A549 (cell line): Measurements from ENCODE around the gene HRCT1. TPM values are rescaled to one million over a fixed set of nuclear protein-coding genes. Genes with fewer than 3 reads are reported as not detected.

ENCODE experiments used
- ATAC-seq, 2 experiments: fragments of 200-7000 bp in 1 of 2; fragments of >200 bp in 1 of 2; cut with Nextera tagmentation in 1 of 2; cut with Tn5 transposase in 1 of 2; 3 replicates each; pipeline versions ENCODE4 v1.8.0 to v1.9.1; 2018 to 2020; ENCODE audit warnings: mild to moderate bottlenecking in 1 of 2, moderate library complexity in 1 of 2
- CTCF ChIA-PET: fragments of 300-600 bp; sonication (Branson Sonifier 250); formaldehyde crosslinking; extraction: SDS; loops from one replicate; lab custom pipeline; 2021; ENCODE audit warnings: antibody characterized with exemption, inconsistent platforms; lab: Yijun Ruan, JAX
- POLR2A ChIA-PET: fragments of 350-600 bp; formaldehyde crosslinking; extraction: SDS; loops from one replicate; lab custom pipeline; 2021; ENCODE audit warnings: antibody characterized with exemption, inconsistent platforms; lab: Yijun Ruan, JAX
- DNase-seq, 2 experiments: peaks; one replicate each; pipeline versions ENCODE4 v3.0.0 to v3.0.0-alpha.2; 2011 to 2016; ENCODE audit warnings: low read depth in 1 of 2, low spot score in 1 of 2
- FAIRE-seq: peaks from 2 replicates; lab custom pipeline; 2011; peaks lifted over from hg19 to GRCh38; lab: Jason Lieb, UNC
- H3K27ac ChIP-seq, 2 experiments: fragments of >200 bp; sonication (Bioruptor Twin); formaldehyde crosslinking; 3 replicates each; pipeline ENCODE4 v1.5.1; 2016 to 2017
- H3K4me1 ChIP-seq: fragments of >200 bp; sonication (Bioruptor Twin); formaldehyde crosslinking; 3 replicates; pipeline ENCODE4 v1.6.1; 2016
- H3K4me2 ChIP-seq: fragments of >200 bp; sonication (Bioruptor Twin); formaldehyde crosslinking; 3 replicates; pipeline ENCODE4 v1.6.1; 2016
- H3K4me3 ChIP-seq: fragments of >200 bp; sonication (Bioruptor Twin); formaldehyde crosslinking; 3 replicates; pipeline ENCODE4 v1.5.1; 2016
- H3K9me3 ChIP-seq: fragments of >200 bp; sonication (Bioruptor Twin); formaldehyde crosslinking; 3 replicates; pipeline ENCODE4 v1.6.1; 2016
- BHLHE40 ChIP-seq: IDR thresholded peaks from 2 replicates; pipeline ENCODE4 v1.6.1; 2012; ENCODE audit warnings: low read depth, low read length, inconsistent platforms
- CEBPB ChIP-seq, 2 experiments: fragments of >200 bp in 1 of 2; sonication (Bioruptor Twin) in 1 of 2; formaldehyde crosslinking in 1 of 2; IDR thresholded peaks; 2 replicates each; pipeline ENCODE4 v1.6.1; 2012 to 2016
- CHD4 ChIP-seq: fragments of 200-600 bp; sonication (generic); IDR thresholded peaks from 2 replicates; pipeline ENCODE4 v1.6.1; 2016; ENCODE audit warnings: antibody characterized with exemption, mild to moderate bottlenecking, borderline replicate concordance
- EHMT2 ChIP-seq: fragments of 200-600 bp; sonication (generic); IDR thresholded peaks from 2 replicates; pipeline ENCODE4 v1.6.1; 2016; ENCODE audit warnings: antibody characterized with exemption, low read depth, mild to moderate bottlenecking, moderate library complexity
- FOSB ChIP-seq: fragments of 250-450 bp; sonication (Bioruptor Pico); IDR thresholded peaks from 2 replicates; pipeline ENCODE4 v1.5.0; 2020; ENCODE audit warnings: mild to moderate bottlenecking, moderate library complexity
- FOXS1 ChIP-seq: fragments of 250-450 bp; sonication (Bioruptor Pico); IDR thresholded peaks from 2 replicates; pipeline ENCODE4 v1.5.0; 2020; ENCODE audit warnings: mild to moderate bottlenecking, moderate library complexity
- HDAC2 ChIP-seq: fragments of 200-600 bp; sonication (generic); IDR thresholded peaks from 2 replicates; pipeline ENCODE4 v1.6.1; 2016
- HOXA7 ChIP-seq: fragments of 250-450 bp; sonication (Bioruptor Pico); IDR thresholded peaks from 2 replicates; pipeline ENCODE4 v1.5.0; 2020; ENCODE audit warnings: mild to moderate bottlenecking, moderate library complexity
- NFE2L2 ChIP-seq: fragments of 150-350 bp; conservative IDR thresholded peaks from 2 replicates; pipeline ENCODE4 v1.6.1; 2014; ENCODE audit warnings: low read length
- NR3C1 ChIP-seq: fragments of >200 bp; sonication (Bioruptor Twin); formaldehyde crosslinking; IDR thresholded peaks from 3 replicates; pipeline ENCODE4 v1.6.1; 2017
- PHF8 ChIP-seq: fragments of 200-600 bp; sonication (generic); IDR thresholded peaks from 2 replicates; pipeline ENCODE4 v1.6.1; 2016; ENCODE audit warnings: low read depth, mild to moderate bottlenecking, antibody characterized with exemption, moderate library complexity, borderline replicate concordance
- POLR2A ChIP-seq: IDR thresholded peaks from 2 replicates; pipeline ENCODE4 v1.6.1; 2012; ENCODE audit warnings: mild to moderate bottlenecking, low read length
- POLR2AphosphoS2 ChIP-seq: conservative IDR thresholded peaks from 2 replicates; pipeline ENCODE4 v1.6.1; 2012; ENCODE audit warnings: low read length, improper control_type of control experiment, inconsistent platforms
- RCOR1 ChIP-seq: fragments of 150-350 bp; IDR thresholded peaks from 2 replicates; pipeline ENCODE4 v1.6.1; 2014; ENCODE audit warnings: antibody characterized with exemption, low read length, low read depth
- RNF2 ChIP-seq: fragments of 200-600 bp; sonication (generic); IDR thresholded peaks from 2 replicates; pipeline ENCODE4 v1.6.1; 2016; ENCODE audit warnings: low read depth, mild to moderate bottlenecking, antibody characterized with exemption, moderate library complexity, borderline replicate concordance
- ZSCAN20 ChIP-seq: fragments of 250-450 bp; sonication (Bioruptor Pico); IDR thresholded peaks from 2 replicates; pipeline ENCODE4 v1.8.0; 2022; ENCODE audit warnings: mild to moderate bottlenecking, moderate library complexity
- WGBS: methylation state at CpG from one replicate; pipeline ENCODE4 v1.1.6; 2017; ENCODE audit errors: missing lambda C conversion rate; 5-methylcytosine and 5-hydroxymethylcytosine counted together
- polyA plus RNA-seq, 4 experiments: library from polyadenylated mRNA; depleted of rRNA in 3 of 4; stranded (reverse); fragments of >200 nt; fragmentation: RNase III in 1 of 4; extraction: RNeasy Plus Mini Kit Qiagen cat#74134 plus additional on column Dnase treatment in 1 of 4; gene quantifications; 2 replicates in 3 of 4; 3 replicates in 1 of 4; pipeline ENCODE4 v1.2.3, GENCODE V29; 2011 to 2017
- TF ChIP-seq, protein P1 (sequence below): IDR thresholded peaks from 2 replicates; pipeline ENCODE4 v1.6.1; 2012; ENCODE audit warnings: low read depth, borderline replicate concordance
- TF ChIP-seq, protein P2 (sequence below): IDR thresholded peaks from 2 replicates; pipeline ENCODE4 v1.6.1; 2012
- TF ChIP-seq, protein P3 (sequence below): fragments of >200 bp; sonication (Bioruptor Twin); formaldehyde crosslinking; IDR thresholded peaks from 3 replicates; pipeline ENCODE4 v1.5.1; 2016
- TF ChIP-seq, protein P4 (sequence below): fragments of 250-450 bp; sonication (Bioruptor Pico); IDR thresholded peaks from 2 replicates; pipeline ENCODE4 v1.5.0; 2020; ENCODE audit warnings: low read depth, mild to moderate bottlenecking, moderate library complexity
- TF ChIP-seq, protein P5 (sequence below): fragments of 200-600 bp; sonication (generic); IDR thresholded peaks from 2 replicates; pipeline ENCODE4 v1.6.1; 2016; ENCODE audit warnings: antibody characterized with exemption, mild to moderate bottlenecking, moderate library complexity

HRCT1 gene
- polyA plus RNA-seq, 2 of the 4 experiments (the other 2 are of a cell fraction) = 0.21 to 0.22 TPM

DNA sequence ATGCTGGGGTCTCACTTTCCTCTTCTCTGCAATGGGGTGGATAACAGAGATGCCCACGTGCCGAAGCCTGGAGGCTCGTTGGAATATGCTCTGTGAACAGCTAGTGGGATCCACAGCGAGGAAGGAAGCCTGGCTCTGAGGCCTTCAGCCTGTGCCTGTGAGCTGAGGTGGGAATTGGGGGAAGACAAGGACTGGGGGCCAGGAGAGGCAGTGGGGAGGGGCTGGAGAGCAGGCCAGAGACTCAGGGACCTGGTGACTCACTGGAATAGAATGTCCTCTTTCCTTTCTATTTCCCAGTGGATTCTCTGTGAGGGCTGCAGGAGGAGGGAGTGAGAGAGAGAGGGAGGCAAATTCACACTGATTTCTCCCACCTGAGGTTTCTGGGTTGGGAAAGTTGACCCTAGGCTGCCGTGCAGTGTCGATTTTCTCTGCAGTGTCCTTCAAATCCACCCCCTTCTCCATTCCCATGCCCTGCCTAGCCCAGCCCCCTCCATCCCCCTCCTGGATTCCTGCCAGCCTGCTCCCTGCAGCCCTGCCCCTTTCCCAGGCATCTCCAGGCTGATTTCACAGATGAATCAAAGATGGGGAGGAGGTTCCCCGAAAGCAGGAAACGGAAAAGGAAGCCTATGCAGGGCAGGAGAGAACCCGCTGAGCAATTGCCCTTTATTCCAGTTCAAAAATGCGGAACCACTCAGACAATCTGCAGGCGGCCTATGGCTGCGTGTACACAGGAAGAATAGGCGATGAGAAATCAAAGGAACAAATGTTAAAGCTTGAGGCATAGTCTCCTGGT lies 1.9 kb downstream of the HRCT1 start (continued):
- TF ChIP-seq POLR2A (no peak; the same call in 1 of the 2 replicates), POLR2AphosphoS2 (no peak), RNF2 (no peak), BHLHE40 (no peak), PHF8 (no peak), CHD4 (no peak)
- TF ChIP-seq, protein P1, sequence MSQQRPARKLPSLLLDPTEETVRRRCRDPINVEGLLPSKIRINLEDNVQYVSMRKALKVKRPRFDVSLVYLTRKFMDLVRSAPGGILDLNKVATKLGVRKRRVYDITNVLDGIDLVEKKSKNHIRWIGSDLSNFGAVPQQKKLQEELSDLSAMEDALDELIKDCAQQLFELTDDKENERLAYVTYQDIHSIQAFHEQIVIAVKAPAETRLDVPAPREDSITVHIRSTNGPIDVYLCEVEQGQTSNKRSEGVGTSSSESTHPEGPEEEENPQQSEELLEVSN = no peak
- TF ChIP-seq, protein P2, sequence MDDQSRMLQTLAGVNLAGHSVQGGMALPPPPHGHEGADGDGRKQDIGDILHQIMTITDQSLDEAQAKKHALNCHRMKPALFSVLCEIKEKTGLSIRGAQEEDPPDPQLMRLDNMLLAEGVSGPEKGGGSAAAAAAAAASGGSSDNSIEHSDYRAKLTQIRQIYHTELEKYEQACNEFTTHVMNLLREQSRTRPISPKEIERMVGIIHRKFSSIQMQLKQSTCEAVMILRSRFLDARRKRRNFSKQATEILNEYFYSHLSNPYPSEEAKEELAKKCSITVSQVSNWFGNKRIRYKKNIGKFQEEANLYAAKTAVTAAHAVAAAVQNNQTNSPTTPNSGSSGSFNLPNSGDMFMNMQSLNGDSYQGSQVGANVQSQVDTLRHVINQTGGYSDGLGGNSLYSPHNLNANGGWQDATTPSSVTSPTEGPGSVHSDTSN = no peak
- TF ChIP-seq, all 56 proteins: peak for 9

DNA sequence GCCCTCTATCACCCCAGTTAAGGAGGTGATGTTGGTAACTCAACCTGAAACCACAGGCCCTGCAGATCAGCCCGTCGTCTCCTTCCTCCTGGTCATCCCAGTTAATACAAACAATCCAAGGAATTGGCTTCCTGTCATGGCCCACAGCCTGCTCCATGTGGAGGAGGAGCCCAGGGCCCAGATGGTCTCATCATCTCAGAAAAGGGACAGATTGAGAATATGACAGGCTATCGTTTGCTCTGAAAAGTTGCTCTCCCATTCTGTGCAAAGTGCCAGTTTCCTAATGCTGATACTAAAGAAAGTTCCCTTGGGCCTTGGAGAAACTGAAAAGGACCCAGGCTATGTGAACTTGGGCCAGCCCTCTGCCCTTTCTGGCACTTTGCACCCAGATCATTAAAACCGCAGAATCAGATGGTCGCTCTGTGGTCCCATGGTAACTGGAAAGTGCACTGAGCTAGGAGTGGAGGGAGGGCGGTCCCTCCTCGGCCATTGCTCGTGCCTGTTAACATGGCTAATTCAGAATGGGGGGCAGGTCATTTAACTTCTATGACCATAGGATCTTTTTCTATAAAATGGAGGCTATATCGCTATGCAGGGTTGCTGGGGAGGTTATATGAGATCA lies 2.6 kb downstream of the HRCT1 start:
- Histone ChIP-seq H3K4me2 (peak overlapping the region; percentile 68), H3K4me3 (peak overlapping the region; percentile 12; the same call in 1 of the 3 replicates), H3K27ac (peak overlapping the region; percentile 93 to 99), H3K9me3 (no peaks in the 10 kb centered on the region), H3K4me1 (peaks cover 56% of the 10 kb centered on the region)
- ATAC-seq = no peak
- DNase-seq = no peak
- ChIA-PET POLR2A (no interaction called here), CTCF (interaction anchor here (1.0 to 13.7 kb wide), 8 partner anchors 10 to 325 kb away, joined by 3 to 243 read pairs (median 12); no protein-coding TSS in a partner anchor)
- WGBS = 73% methylated on average over 9 of the region's 9 CpGs
- FAIRE-seq = no peak
- no peak for TF ChIP-seq RCOR1

DNA sequence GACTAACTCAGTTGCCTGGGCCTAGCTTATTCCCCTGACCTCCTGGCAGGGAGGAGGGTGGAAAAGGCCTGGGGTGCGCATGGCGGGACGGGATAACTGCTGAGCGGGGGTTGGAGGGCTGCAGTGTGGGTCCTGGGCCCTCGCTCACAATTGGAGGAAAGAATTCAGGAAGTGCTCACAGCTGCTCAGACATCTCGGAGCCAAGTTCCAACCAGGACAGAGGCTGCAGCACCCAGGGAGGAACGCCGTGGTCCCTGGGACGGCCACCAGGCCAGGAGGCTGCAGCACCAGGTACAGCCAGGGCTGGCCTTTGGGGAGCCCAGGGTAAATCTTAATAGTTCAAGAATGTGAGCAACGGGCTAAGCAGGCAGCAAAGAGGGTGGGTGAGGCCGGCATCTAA lies 3.3 kb downstream of the HRCT1 start, which contains the start of gene SPAAR:
Gene SPAAR (plus strand): TSS at position 217 of the 400 bp plus-strand sequence. CDS start 974 bp downstream, outside the sequence.
- POLR2A ChIA-PET = no interaction called here
- TF ChIP-seq CEBPB (IDR thresholded peaks at IDR 0.05) (no peak), HDAC2 (no peak), NFE2L2 (no peak), HOXA7 (CRISPR knock-in tag) (no peak), NR3C1 (no peak), FOSB (CRISPR knock-in tag) (no peak), EHMT2 (no peak), POLR2AphosphoS2 (no peak), ZSCAN20 (CRISPR knock-in tag) (no peak), POLR2A (no peak), FOXS1 (CRISPR knock-in tag) (no peak)
- TF ChIP-seq, protein P3, sequence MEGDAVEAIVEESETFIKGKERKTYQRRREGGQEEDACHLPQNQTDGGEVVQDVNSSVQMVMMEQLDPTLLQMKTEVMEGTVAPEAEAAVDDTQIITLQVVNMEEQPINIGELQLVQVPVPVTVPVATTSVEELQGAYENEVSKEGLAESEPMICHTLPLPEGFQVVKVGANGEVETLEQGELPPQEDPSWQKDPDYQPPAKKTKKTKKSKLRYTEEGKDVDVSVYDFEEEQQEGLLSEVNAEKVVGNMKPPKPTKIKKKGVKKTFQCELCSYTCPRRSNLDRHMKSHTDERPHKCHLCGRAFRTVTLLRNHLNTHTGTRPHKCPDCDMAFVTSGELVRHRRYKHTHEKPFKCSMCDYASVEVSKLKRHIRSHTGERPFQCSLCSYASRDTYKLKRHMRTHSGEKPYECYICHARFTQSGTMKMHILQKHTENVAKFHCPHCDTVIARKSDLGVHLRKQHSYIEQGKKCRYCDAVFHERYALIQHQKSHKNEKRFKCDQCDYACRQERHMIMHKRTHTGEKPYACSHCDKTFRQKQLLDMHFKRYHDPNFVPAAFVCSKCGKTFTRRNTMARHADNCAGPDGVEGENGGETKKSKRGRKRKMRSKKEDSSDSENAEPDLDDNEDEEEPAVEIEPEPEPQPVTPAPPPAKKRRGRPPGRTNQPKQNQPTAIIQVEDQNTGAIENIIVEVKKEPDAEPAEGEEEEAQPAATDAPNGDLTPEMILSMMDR = no peak
- TF ChIP-seq, protein P4, sequence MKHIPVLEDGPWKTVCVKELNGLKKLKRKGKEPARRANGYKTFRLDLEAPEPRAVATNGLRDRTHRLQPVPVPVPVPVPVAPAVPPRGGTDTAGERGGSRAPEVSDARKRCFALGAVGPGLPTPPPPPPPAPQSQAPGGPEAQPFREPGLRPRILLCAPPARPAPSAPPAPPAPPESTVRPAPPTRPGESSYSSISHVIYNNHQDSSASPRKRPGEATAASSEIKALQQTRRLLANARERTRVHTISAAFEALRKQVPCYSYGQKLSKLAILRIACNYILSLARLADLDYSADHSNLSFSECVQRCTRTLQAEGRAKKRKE (CRISPR knock-in tag) = no peak
- TF ChIP-seq, protein P5, sequence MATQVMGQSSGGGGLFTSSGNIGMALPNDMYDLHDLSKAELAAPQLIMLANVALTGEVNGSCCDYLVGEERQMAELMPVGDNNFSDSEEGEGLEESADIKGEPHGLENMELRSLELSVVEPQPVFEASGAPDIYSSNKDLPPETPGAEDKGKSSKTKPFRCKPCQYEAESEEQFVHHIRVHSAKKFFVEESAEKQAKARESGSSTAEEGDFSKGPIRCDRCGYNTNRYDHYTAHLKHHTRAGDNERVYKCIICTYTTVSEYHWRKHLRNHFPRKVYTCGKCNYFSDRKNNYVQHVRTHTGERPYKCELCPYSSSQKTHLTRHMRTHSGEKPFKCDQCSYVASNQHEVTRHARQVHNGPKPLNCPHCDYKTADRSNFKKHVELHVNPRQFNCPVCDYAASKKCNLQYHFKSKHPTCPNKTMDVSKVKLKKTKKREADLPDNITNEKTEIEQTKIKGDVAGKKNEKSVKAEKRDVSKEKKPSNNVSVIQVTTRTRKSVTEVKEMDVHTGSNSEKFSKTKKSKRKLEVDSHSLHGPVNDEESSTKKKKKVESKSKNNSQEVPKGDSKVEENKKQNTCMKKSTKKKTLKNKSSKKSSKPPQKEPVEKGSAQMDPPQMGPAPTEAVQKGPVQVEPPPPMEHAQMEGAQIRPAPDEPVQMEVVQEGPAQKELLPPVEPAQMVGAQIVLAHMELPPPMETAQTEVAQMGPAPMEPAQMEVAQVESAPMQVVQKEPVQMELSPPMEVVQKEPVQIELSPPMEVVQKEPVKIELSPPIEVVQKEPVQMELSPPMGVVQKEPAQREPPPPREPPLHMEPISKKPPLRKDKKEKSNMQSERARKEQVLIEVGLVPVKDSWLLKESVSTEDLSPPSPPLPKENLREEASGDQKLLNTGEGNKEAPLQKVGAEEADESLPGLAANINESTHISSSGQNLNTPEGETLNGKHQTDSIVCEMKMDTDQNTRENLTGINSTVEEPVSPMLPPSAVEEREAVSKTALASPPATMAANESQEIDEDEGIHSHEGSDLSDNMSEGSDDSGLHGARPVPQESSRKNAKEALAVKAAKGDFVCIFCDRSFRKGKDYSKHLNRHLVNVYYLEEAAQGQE = no peak
- TF ChIP-seq, all 56 proteins: peak for 0
- 84% methylated on average over 11 of the region's 11 CpGs for WGBS
- CTCF ChIA-PET = interaction anchor here (0.6 to 13.7 kb wide), 10 partner anchors 11 to 326 kb away, joined by 3 to 243 read pairs (median 4); partner anchors contain the start of gene TMEM8B
- Histone ChIP-seq H3K27ac (peak within 1 kb of the TSS; percentile 93 to 99), H3K9me3 (no peaks in the 10 kb centered on the region), H3K4me2 (peak within 1 kb of the TSS; percentile 68), H3K4me1 (peaks cover 56% of the 10 kb centered on the region), H3K4me3 (peak within 1 kb of the TSS; percentile 12; the same call in 1 of the 3 replicates)
- no peak for DNase-seq
- ATAC-seq = no peak
- no peak for FAIRE-seq
